SK-N-SH (cell line): ENCODE results near the gene PLCB1. TPM values are rescaled to one million over a fixed set of nuclear protein-coding genes. Genes with fewer than 3 reads are reported as not detected.

ENCODE experiments used
- CTCF ChIA-PET: fragments of 300-600, 350-600 bp; formaldehyde crosslinking; extraction: SDS; loops from one replicate; lab custom pipeline; 2021; lab: Yijun Ruan, JAX
- POLR2A ChIA-PET: fragments of 350-600 bp; sonication (Branson Sonifier 250); formaldehyde crosslinking; extraction: SDS; loops from one replicate; lab custom pipeline; 2020; ENCODE audit warnings: antibody characterized with exemption, inconsistent platforms; lab: Yijun Ruan, JAX
- DNase-seq: peaks from one replicate; pipeline ENCODE4 v3.0.0; 2012
- H2AFZ ChIP-seq: fragments of 200-600 bp; sonication (generic); 2 replicates; pipeline ENCODE4 v1.8.1; 2016; ENCODE audit warnings: antibody characterized with exemption, mild to moderate bottlenecking, low read depth
- H3F3A ChIP-seq: fragments of 200-600 bp; sonication (generic); replicated peaks from 2 replicates; pipeline ENCODE3; 2016; ENCODE audit warnings: antibody characterized with exemption, mild to moderate bottlenecking; ENCODE audit not compliant: insufficient read depth
- H3K27ac ChIP-seq, 2 experiments: fragments of 200-500 bp in 1 of 2; fragments of 200-600 bp in 1 of 2; sonication (Bioruptor generic) in 1 of 2; sonication (generic), shearing (Covaris generic) in 1 of 2; 2 replicates each; pipeline versions ENCODE4 v1.5.1 to v1.6.1; 2014 to 2016; ENCODE audit warnings: low read depth in 2 of 2, inconsistent platforms in 1 of 2, low read length in 1 of 2, mild to moderate bottlenecking in 1 of 2, mixed read lengths in 1 of 2
- H3K27me3 ChIP-seq: fragments of 200-600 bp; sonication (generic), shearing (Covaris generic); 2 replicates; pipeline ENCODE4 v1.6.1; 2016; ENCODE audit warnings: mixed run types; ENCODE audit not compliant: insufficient read depth
- H3K36me3 ChIP-seq, 2 experiments: fragments of 200-500 bp in 1 of 2; fragments of 200-600 bp in 1 of 2; sonication (Bioruptor generic) in 1 of 2; sonication (generic) in 1 of 2; replicated peaks in 1 of 2; 2 replicates each; pipeline versions ENCODE3 to v1.5.1; 2014 to 2016; ENCODE audit warnings: low read length in 1 of 2, mild to moderate bottlenecking in 1 of 2; ENCODE audit not compliant: insufficient read depth in 2 of 2, control insufficient read depth in 1 of 2
- H3K4me1 ChIP-seq, 2 experiments: fragments of 200-500 bp in 1 of 2; fragments of 200-600 bp in 1 of 2; sonication (Bioruptor generic) in 1 of 2; sonication (generic), shearing (Covaris generic) in 1 of 2; 2 replicates each; pipeline versions ENCODE4 v1.5.1 to v1.6.1; 2014 to 2016; ENCODE audit warnings: low read depth in 1 of 2, low read length in 1 of 2, mixed run types in 1 of 2; ENCODE audit not compliant: insufficient read depth in 2 of 2, control insufficient read depth in 1 of 2
- H3K4me2 ChIP-seq: fragments of 200-600 bp; sonication (generic), shearing (Covaris generic); 2 replicates; pipeline ENCODE4 v1.6.1; 2017; ENCODE audit warnings: mixed run types
- H3K4me3 ChIP-seq, 2 experiments: fragments of 200-500 bp in 1 of 2; fragments of 200-600 bp in 1 of 2; sonication (Bioruptor generic) in 1 of 2; sonication (generic), shearing (Covaris generic) in 1 of 2; 2 replicates each; pipeline versions ENCODE4 v1.5.1 to v1.8.1; 2014 to 2016; ENCODE audit warnings: low read depth in 2 of 2, inconsistent platforms in 1 of 2, low read length in 1 of 2, mild to moderate bottlenecking in 1 of 2, mixed read lengths in 1 of 2, moderate library complexity in 1 of 2
- H3K79me2 ChIP-seq: fragments of 200-600 bp; sonication (generic); 2 replicates; pipeline ENCODE4 v1.8.1; 2017; ENCODE audit warnings: mild to moderate bottlenecking; ENCODE audit not compliant: insufficient read depth
- H3K9ac ChIP-seq: fragments of 200-600 bp; sonication (generic); 2 replicates; pipeline ENCODE4 v1.6.1; 2017; ENCODE audit warnings: mixed run types
- H3K9me2 ChIP-seq: fragments of 200-600 bp; sonication (generic); 2 replicates; pipeline ENCODE4 v1.6.1; 2017; ENCODE audit warnings: mixed run types
- H3K9me3 ChIP-seq: fragments of 200-600 bp; sonication (generic); 2 replicates; pipeline ENCODE4 v1.6.1; 2017; ENCODE audit warnings: mixed run types, mild to moderate bottlenecking, moderate library complexity
- H4K20me1 ChIP-seq: fragments of 200-600 bp; sonication (generic); 2 replicates; pipeline ENCODE4 v1.6.1; 2017; ENCODE audit warnings: mild to moderate bottlenecking, mixed run types; ENCODE audit not compliant: insufficient read depth
- ELF1 ChIP-seq: IDR thresholded peaks from 2 replicates; pipeline ENCODE4 v1.4.0; 2012
- EZH2phosphoT487 ChIP-seq: fragments of 200-600 bp; sonication (generic); IDR thresholded peaks from 2 replicates; pipeline ENCODE4 v1.6.1; 2017; ENCODE audit warnings: low read depth, mixed run types, mild to moderate bottlenecking, antibody characterized with exemption, moderate library complexity, borderline replicate concordance
- FOXM1 ChIP-seq: IDR thresholded peaks from 2 replicates; pipeline ENCODE4 v1.4.0; 2012; ENCODE audit warnings: low read depth, mild to moderate bottlenecking
- MEF2A ChIP-seq: IDR thresholded peaks from 2 replicates; pipeline ENCODE4 v1.4.0; 2012; ENCODE audit warnings: low read depth, borderline replicate concordance
- RAD21 ChIP-seq: IDR thresholded peaks from 2 replicates; pipeline ENCODE4 v1.6.1; 2012; ENCODE audit warnings: mild to moderate bottlenecking, low read length
- RFX5 ChIP-seq: IDR thresholded peaks from 2 replicates; pipeline ENCODE4 v1.6.1; 2012; ENCODE audit warnings: mild to moderate bottlenecking, improper control_type of control experiment, low read length
- RXRA ChIP-seq: IDR thresholded peaks from 2 replicates; pipeline ENCODE4 v1.4.0; 2012; ENCODE audit warnings: low read depth, mild to moderate bottlenecking, borderline replicate concordance
- SIN3A ChIP-seq: IDR thresholded peaks from 2 replicates; pipeline ENCODE4 v1.6.1; 2012; ENCODE audit warnings: low read depth, mild to moderate bottlenecking, low read length, moderate library complexity, borderline replicate concordance
- TAF1 ChIP-seq: IDR thresholded peaks from 2 replicates; pipeline ENCODE4 v1.6.1; 2012; ENCODE audit warnings: low read depth, mild to moderate bottlenecking, low read length, moderate library complexity, borderline replicate concordance
- TEAD4 ChIP-seq: IDR thresholded peaks from 2 replicates; pipeline ENCODE4 v1.4.0; 2012; ENCODE audit warnings: mild to moderate bottlenecking, borderline replicate concordance; ENCODE audit not compliant: insufficient read depth
- WGBS: methylation state at CpG from one replicate; pipeline ENCODE4 v1.1.6; 2017; ENCODE audit warnings: low lambda C conversion rate; 5-methylcytosine and 5-hydroxymethylcytosine counted together
- polyA plus RNA-seq, 3 experiments: library from polyadenylated mRNA; depleted of rRNA; stranded (reverse); fragments of >200 nt; gene quantifications; 2 replicates each; pipeline ENCODE4 v1.2.3, GENCODE V29; 2012
- TF ChIP-seq, protein P1 (sequence below): IDR thresholded peaks from 2 replicates; pipeline ENCODE4; 2012
- TF ChIP-seq, protein P2 (sequence below): IDR thresholded peaks from 2 replicates; pipeline ENCODE4 v1.4.0; 2012; ENCODE audit warnings: low read depth
- TF ChIP-seq, protein P3 (sequence below): fragments of 150-350 bp; IDR thresholded peaks from 2 replicates; pipeline ENCODE4 v1.6.1; 2016; ENCODE audit warnings: mild to moderate bottlenecking, low read depth, low read length

Gene PLCB1
- polyA plus RNA-seq, 1 of the 3 experiments (the other 2 are of a cell fraction), result 10.5 TPM

DNA sequence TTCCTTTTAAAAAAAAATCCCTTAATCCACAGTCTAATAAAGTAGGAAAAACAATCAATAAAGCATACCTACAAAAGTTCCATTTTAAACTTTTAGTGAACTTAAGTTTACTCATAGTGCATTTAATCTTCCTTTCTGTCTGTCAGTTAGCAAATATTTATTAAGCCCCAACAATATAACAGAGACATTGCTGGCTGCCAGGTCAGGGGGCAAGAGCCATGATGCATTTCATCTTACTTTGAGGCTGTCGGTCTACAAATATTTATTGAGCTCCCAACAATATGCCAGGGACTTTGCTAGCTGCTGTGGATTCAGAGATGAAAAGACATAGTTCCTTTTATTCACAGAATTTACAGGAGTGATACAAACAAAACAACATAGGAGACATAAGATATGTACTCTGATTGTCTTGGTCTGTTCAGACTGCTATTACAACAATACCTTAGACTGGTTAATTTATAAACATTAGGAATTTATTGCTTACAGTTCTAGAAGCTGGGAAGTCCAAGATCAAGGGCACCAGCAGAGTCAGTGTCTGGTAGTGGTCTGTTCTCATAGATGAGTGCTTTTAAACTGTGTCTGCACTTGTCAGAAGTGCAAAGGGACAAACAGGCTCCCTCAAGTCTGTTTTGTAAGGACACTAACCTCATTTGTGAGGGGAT is 118.6 kb downstream of the PLCB1 start:
- Histone ChIP-seq H3K4me1 (peaks cover 0 to 2% of the 10 kb centered on the region in 2 experiments; a peak in 1 of 4 replicates), H3K9ac (no peak overlapping the region), H3K4me2 (no peak overlapping the region), H4K20me1 (no peaks in the 10 kb centered on the region), H3K9me3 (no peaks in the 10 kb centered on the region), H3F3A (no peaks in the 10 kb centered on the region), H3K9me2 (no peaks in the 10 kb centered on the region), H3K36me3 (peaks cover 0 to 7% of the 10 kb centered on the region in 2 experiments), H3K4me3 (no peak overlapping the region), H3K27me3 (no peaks in the 10 kb centered on the region), H3K79me2 (0 out of 2 replicates have a peak, but pooled peaks cover 5% of the 10 kb centered on the region), H2AFZ (no peak overlapping the region), H3K27ac (no peak overlapping the region)
- TF ChIP-seq, protein P1, sequence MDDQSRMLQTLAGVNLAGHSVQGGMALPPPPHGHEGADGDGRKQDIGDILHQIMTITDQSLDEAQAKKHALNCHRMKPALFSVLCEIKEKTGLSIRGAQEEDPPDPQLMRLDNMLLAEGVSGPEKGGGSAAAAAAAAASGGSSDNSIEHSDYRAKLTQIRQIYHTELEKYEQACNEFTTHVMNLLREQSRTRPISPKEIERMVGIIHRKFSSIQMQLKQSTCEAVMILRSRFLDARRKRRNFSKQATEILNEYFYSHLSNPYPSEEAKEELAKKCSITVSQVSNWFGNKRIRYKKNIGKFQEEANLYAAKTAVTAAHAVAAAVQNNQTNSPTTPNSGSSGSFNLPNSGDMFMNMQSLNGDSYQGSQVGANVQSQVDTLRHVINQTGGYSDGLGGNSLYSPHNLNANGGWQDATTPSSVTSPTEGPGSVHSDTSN, result 0 out of 2 replicates have a peak, but pooled peaks have one; percentile 4
- no peak for TF ChIP-seq TAF1
- whole genome bisulfite sequencing, result 82% methylated on average over 1 of the region's 1 CpG
- POLR2A ChIA-PET, result no interaction called here
- no peak for DNase-seq
- CTCF ChIA-PET, result no interaction called here

DNA sequence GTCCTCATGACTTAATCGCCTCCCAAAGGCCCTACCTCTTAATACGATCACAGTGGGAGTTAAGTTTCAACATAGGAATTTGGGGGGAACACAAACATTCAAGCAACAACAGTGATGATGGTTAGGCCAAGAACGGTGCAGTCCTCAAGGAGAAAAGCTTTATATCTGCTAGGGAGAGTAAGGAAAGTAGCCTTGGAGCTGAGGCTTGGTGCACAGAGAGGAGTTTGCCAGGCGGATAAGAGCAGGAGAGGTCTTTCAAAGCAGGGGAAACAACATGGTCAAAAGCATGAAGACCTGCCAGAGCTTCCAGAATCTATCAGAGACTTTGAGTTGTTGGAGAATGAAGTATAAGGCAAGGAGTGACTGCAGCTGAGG is 119.1 kb downstream of the PLCB1 start:
- Histone ChIP-seq H3K27me3 (no peaks in the 10 kb centered on the region), H3K4me1 (peaks cover 0 to 2% of the 10 kb centered on the region in 2 experiments; a peak in 1 of 4 replicates), H3K4me2 (no peak overlapping the region), H3K27ac (no peak overlapping the region), H3K36me3 (peaks cover 0 to 7% of the 10 kb centered on the region in 2 experiments), H3K9me2 (no peaks in the 10 kb centered on the region), H2AFZ (no peak overlapping the region), H3K79me2 (0 out of 2 replicates have a peak, but pooled peaks cover 3% of the 10 kb centered on the region), H3K4me3 (no peak overlapping the region), H3K9me3 (no peaks in the 10 kb centered on the region), H4K20me1 (no peaks in the 10 kb centered on the region), H3K9ac (no peak overlapping the region), H3F3A (no peaks in the 10 kb centered on the region)
- no peak for DNase-seq
- ChIA-PET CTCF (no interaction called here), POLR2A (no interaction called here)
- WGBS, result 79% methylated on average over 4 of the region's 4 CpGs
- TF ChIP-seq RAD21, result no peak
- TF ChIP-seq MEF2A, result no peak
- no peak for TF ChIP-seq TEAD4
- TF ChIP-seq SIN3A, result no peak
- no peak for TF ChIP-seq RFX5
- TF ChIP-seq, protein P2, sequence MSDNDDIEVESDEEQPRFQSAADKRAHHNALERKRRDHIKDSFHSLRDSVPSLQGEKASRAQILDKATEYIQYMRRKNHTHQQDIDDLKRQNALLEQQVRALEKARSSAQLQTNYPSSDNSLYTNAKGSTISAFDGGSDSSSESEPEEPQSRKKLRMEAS, result no peak
- no peak for TF ChIP-seq RXRA
- TF ChIP-seq EZH2phosphoT487, result no peak
- no peak for TF ChIP-seq FOXM1
- TF ChIP-seq, protein P3, sequence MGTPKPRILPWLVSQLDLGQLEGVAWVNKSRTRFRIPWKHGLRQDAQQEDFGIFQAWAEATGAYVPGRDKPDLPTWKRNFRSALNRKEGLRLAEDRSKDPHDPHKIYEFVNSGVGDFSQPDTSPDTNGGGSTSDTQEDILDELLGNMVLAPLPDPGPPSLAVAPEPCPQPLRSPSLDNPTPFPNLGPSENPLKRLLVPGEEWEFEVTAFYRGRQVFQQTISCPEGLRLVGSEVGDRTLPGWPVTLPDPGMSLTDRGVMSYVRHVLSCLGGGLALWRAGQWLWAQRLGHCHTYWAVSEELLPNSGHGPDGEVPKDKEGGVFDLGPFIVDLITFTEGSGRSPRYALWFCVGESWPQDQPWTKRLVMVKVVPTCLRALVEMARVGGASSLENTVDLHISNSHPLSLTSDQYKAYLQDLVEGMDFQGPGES, result no peak
- TF ChIP-seq ELF1, result no peak
